Mammary epithelial cell (primary cell): ENCODE data around the gene CNTROB.

Source experiments
- EZH2 ChIP-seq: IDR thresholded peaks from 2 replicates; pipeline ENCODE4 v1.6.1; 2012; ENCODE audit warnings: low read length, inconsistent platforms, borderline replicate concordance
- TF ChIP-seq, protein P1 (sequence below), 2 donors: IDR thresholded peaks in 1 of 2; conservative IDR thresholded peaks in 1 of 2; 2 replicates each; pipeline ENCODE4 v1.5.1; 2011 to 2012; ENCODE audit warnings: inconsistent platforms in 2 of 2, low read length in 2 of 2, mild to moderate bottlenecking in 2 of 2, control low read depth in 1 of 2, low read depth in 1 of 2; ENCODE audit not compliant: insufficient read depth in 1 of 2; ENCODE audit errors: extremely low read depth in 1 of 2

- TF ChIP-seq, protein P1, sequence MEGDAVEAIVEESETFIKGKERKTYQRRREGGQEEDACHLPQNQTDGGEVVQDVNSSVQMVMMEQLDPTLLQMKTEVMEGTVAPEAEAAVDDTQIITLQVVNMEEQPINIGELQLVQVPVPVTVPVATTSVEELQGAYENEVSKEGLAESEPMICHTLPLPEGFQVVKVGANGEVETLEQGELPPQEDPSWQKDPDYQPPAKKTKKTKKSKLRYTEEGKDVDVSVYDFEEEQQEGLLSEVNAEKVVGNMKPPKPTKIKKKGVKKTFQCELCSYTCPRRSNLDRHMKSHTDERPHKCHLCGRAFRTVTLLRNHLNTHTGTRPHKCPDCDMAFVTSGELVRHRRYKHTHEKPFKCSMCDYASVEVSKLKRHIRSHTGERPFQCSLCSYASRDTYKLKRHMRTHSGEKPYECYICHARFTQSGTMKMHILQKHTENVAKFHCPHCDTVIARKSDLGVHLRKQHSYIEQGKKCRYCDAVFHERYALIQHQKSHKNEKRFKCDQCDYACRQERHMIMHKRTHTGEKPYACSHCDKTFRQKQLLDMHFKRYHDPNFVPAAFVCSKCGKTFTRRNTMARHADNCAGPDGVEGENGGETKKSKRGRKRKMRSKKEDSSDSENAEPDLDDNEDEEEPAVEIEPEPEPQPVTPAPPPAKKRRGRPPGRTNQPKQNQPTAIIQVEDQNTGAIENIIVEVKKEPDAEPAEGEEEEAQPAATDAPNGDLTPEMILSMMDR (conservative IDR thresholded peaks at IDR 0.05 in 1 of 2, IDR thresholded peaks at IDR 0.05 in 1 of 2; ENCODE audit: extremely low read depth in 1 of 2, insufficient read depth in 1 of 2, low read depth in 1 of 2, low read length in 2 of 2): no peak
- TF ChIP-seq EZH2: no peak
Measured at GRCh38 chr17:7955414-7956227, 23.6 kb downstream of the CNTROB start.
